ENCODE results near the gene CD180.

The CD180 gene

GRCh38 chr5:67156976-67157583 lies 39.5 kb downstream of the CD180 start:
- DNase-seq = no peak

- no peak for DNase-seq
Observed at GRCh38 chr5:67154556-67155206, 41.9 kb downstream of the CD180 start.

GRCh38 chr5:67153292-67153691 lies 43.3 kb downstream of the CD180 start:
- DNase-seq = no peak

- DNase-seq = no peak
Observed at GRCh38 chr5:67152400-67152799, 44.2 kb downstream of the CD180 start.

- no peak for DNase-seq
Observed at GRCh38 chr5:67149951-67150523, 46.6 kb downstream of the CD180 start.

GRCh38 chr5:67149057-67149950 lies 47.3 kb downstream of the CD180 start:
- no peak for DNase-seq

GRCh38 chr5:67147760-67148159 lies 48.8 kb downstream of the CD180 start:
- no peak for DNase-seq

GRCh38 chr5:67146981-67147380 lies 49.6 kb downstream of the CD180 start:
- no peak for DNase-seq

- DNase-seq = no peak
Observed at GRCh38 chr5:67146574-67146973, 50.0 kb downstream of the CD180 start.

- no peak for DNase-seq
Observed at GRCh38 chr5:67144183-67144639, 52.4 kb downstream of the CD180 start.

GRCh38 chr5:67143549-67143948 lies 53.0 kb downstream of the CD180 start:
- DNase-seq = no peak

GRCh38 chr5:67142816-67143215 lies 53.8 kb downstream of the CD180 start:
- DNase-seq = no peak

GRCh38 chr5:67141644-67142043 lies 55.0 kb downstream of the CD180 start:
- no peak for DNase-seq

- DNase-seq = no peak
Observed at GRCh38 chr5:67140413-67140812, 56.2 kb downstream of the CD180 start.

- DNase-seq = no peak
Observed at GRCh38 chr5:67139030-67139429, 57.6 kb downstream of the CD180 start.

- no peak for DNase-seq
Observed at GRCh38 chr5:67135381-67135984, 61.1 kb downstream of the CD180 start.

- no peak for DNase-seq
Observed at GRCh38 chr5:67133776-67134175, 62.8 kb downstream of the CD180 start.

- no peak for DNase-seq
Observed at GRCh38 chr5:67133217-67133616, 63.4 kb downstream of the CD180 start.

- DNase-seq = no peak
Observed at GRCh38 chr5:67129768-67130167, 66.8 kb downstream of the CD180 start.
